HepG2 (cell line): ENCODE results near the gene TSKU. TPM values are rescaled to one million over a fixed set of nuclear protein-coding genes. Genes with fewer than 3 reads are reported as not detected.
A peak's percentile ranks its signal among the peaks of the same experiment; 100 is the strongest.

Source experiments
- DNMT1 ChIP-seq: sonication (generic); formaldehyde crosslinking; IDR thresholded peaks from 2 replicates; pipeline ENCODE4 v1.5.1; 2020; ENCODE audit warnings: mild to moderate bottlenecking, missing genetic modification reagents
- KDM2A ChIP-seq: sonication (generic); formaldehyde crosslinking; IDR thresholded peaks from 2 replicates; pipeline ENCODE4 v1.4.0; 2020; ENCODE audit warnings: low read depth, missing genetic modification reagents, borderline replicate concordance
- MED1 ChIP-seq: sonication (generic); formaldehyde crosslinking; IDR thresholded peaks from 2 replicates; pipeline ENCODE4 v1.4.0; 2020; ENCODE audit warnings: missing genetic modification reagents
- NCOA2 ChIP-seq: sonication (generic); formaldehyde crosslinking; IDR thresholded peaks from 2 replicates; pipeline ENCODE4 v1.8.0; 2022; ENCODE audit warnings: inconsistent platforms
- NPAS2 ChIP-seq: sonication (generic); formaldehyde crosslinking; IDR thresholded peaks from 2 replicates; pipeline ENCODE4 v1.8.0; 2022; ENCODE audit warnings: mild to moderate bottlenecking, missing genetic modification reagents, borderline replicate concordance
- RFX1 ChIP-seq: fragments of 450-650 bp; IDR thresholded peaks from 2 replicates; pipeline ENCODE4 v1.6.1; 2017
- SP4 ChIP-seq: sonication (generic); formaldehyde crosslinking; IDR thresholded peaks from 2 replicates; pipeline ENCODE4 v1.8.1; 2023; ENCODE audit warnings: mild to moderate bottlenecking, missing genetic modification reagents
- TOPORS ChIP-seq: sonication (generic); formaldehyde crosslinking; IDR thresholded peaks from 2 replicates; pipeline ENCODE4 v1.8.0; 2023; ENCODE audit warnings: mild to moderate bottlenecking, missing genetic modification reagents
- ZNF225 ChIP-seq: sonication (generic); formaldehyde crosslinking; IDR thresholded peaks from 2 replicates; pipeline ENCODE4 v1.4.0; 2020; ENCODE audit warnings: mild to moderate bottlenecking, missing genetic modification reagents
- ZNF441 ChIP-seq: sonication (generic); formaldehyde crosslinking; IDR thresholded peaks from 2 replicates; pipeline ENCODE4 v1.7.0; 2021; ENCODE audit warnings: missing genetic modification reagents, borderline replicate concordance
- ZNF639 ChIP-seq: conservative IDR thresholded peaks from 2 replicates; pipeline ENCODE4 v1.6.1; 2018; ENCODE audit warnings: missing genetic modification reagents
- ZNF687 ChIP-seq: sonication (generic); formaldehyde crosslinking; IDR thresholded peaks from 2 replicates; pipeline ENCODE4 v1.5.1; 2020; ENCODE audit warnings: mild to moderate bottlenecking, missing genetic modification reagents, moderate library complexity
- polyA plus RNA-seq, 8 experiments: library from polyadenylated mRNA; depleted of rRNA in 3 of 8; stranded (reverse) in 7 of 8; unstranded in 1 of 8; fragments of >200 nt; fragmentation: Illumina TruSeq in 4 of 8; extraction: Trizol in 4 of 8; gene quantifications; 2 replicates each; pipeline versions ENCODE4 v1.2.1 to v1.2.3, GENCODE V29; 2011 to 2016; ENCODE audit warnings: low read depth in 4 of 8, missing spikeins in 1 of 8, mixed read lengths in 1 of 8; ENCODE audit not compliant: insufficient read depth in 1 of 8
- total RNA-seq, 5 experiments: library from RNA; depleted of rRNA; stranded (reverse); fragments of >200 nt; fragmentation: Illumina TruSeq; extraction: Trizol; gene quantifications; 2 replicates each; pipeline ENCODE4 v1.2.3, GENCODE V29; 2016; ENCODE audit warnings: low read depth in 1 of 5
- TF ChIP-seq, protein P1 (sequence below): sonication (generic); formaldehyde crosslinking; IDR thresholded peaks from 2 replicates; pipeline ENCODE4 v1.4.0; 2020; ENCODE audit warnings: missing genetic modification reagents
- TF ChIP-seq, protein P2 (sequence below): sonication (generic); formaldehyde crosslinking; IDR thresholded peaks from 2 replicates; pipeline ENCODE4 v1.5.0; 2020; ENCODE audit warnings: mild to moderate bottlenecking, missing genetic modification reagents, borderline replicate concordance

The TSKU gene
- total and polyA plus RNA-seq, 2 of the 13 experiments (the other 11 are each of a cell fraction or from before 2014, with no cell fraction given): 20.3 to 21.4 TPM

- TF ChIP-seq ZNF639 (CRISPR knock-in tag) (0 out of 2 replicates have a peak, but pooled peaks have one; percentile 16), NCOA2 (CRISPR knock-in tag) (no peak), TOPORS (no peak), NPAS2 (CRISPR knock-in tag) (no peak), DNMT1 (CRISPR knock-in tag) (0 out of 2 replicates have a peak, but pooled peaks have one; percentile 51), RFX1 (no peak), MED1 (peak; percentile 39; the same call in 1 of the 2 replicates), ZNF687 (CRISPR knock-in tag) (peak; percentile 66), SP4 (CRISPR knock-in tag) (0 out of 2 replicates have a peak, but pooled peaks have one; percentile 24), ZNF441 (CRISPR knock-in tag) (no peak; the same call in 1 of the 2 replicates), ZNF225 (CRISPR knock-in tag) (no peak), KDM2A (CRISPR knock-in tag) (peak; percentile 58)
- TF ChIP-seq, protein P1, sequence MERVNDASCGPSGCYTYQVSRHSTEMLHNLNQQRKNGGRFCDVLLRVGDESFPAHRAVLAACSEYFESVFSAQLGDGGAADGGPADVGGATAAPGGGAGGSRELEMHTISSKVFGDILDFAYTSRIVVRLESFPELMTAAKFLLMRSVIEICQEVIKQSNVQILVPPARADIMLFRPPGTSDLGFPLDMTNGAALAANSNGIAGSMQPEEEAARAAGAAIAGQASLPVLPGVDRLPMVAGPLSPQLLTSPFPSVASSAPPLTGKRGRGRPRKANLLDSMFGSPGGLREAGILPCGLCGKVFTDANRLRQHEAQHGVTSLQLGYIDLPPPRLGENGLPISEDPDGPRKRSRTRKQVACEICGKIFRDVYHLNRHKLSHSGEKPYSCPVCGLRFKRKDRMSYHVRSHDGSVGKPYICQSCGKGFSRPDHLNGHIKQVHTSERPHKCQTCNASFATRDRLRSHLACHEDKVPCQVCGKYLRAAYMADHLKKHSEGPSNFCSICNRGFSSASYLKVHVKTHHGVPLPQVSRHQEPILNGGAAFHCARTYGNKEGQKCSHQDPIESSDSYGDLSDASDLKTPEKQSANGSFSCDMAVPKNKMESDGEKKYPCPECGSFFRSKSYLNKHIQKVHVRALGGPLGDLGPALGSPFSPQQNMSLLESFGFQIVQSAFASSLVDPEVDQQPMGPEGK: peak; percentile 96
- TF ChIP-seq, protein P2, sequence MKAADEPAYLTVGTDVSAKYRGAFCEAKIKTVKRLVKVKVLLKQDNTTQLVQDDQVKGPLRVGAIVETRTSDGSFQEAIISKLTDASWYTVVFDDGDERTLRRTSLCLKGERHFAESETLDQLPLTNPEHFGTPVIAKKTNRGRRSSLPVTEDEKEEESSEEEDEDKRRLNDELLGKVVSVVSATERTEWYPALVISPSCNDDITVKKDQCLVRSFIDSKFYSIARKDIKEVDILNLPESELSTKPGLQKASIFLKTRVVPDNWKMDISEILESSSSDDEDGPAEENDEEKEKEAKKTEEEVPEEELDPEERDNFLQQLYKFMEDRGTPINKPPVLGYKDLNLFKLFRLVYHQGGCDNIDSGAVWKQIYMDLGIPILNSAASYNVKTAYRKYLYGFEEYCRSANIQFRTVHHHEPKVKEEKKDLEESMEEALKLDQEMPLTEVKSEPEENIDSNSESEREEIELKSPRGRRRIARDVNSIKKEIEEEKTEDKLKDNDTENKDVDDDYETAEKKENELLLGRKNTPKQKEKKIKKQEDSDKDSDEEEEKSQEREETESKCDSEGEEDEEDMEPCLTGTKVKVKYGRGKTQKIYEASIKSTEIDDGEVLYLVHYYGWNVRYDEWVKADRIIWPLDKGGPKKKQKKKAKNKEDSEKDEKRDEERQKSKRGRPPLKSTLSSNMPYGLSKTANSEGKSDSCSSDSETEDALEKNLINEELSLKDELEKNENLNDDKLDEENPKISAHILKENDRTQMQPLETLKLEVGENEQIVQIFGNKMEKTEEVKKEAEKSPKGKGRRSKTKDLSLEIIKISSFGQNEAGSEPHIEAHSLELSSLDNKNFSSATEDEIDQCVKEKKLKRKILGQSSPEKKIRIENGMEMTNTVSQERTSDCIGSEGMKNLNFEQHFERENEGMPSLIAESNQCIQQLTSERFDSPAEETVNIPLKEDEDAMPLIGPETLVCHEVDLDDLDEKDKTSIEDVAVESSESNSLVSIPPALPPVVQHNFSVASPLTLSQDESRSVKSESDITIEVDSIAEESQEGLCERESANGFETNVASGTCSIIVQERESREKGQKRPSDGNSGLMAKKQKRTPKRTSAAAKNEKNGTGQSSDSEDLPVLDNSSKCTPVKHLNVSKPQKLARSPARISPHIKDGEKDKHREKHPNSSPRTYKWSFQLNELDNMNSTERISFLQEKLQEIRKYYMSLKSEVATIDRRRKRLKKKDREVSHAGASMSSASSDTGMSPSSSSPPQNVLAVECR (CRISPR knock-in tag): no peak; the same call in 1 of the 2 replicates
These were observed 999 bp downstream of the TSKU start (continued) for GRCh38 chr11:76783896-76784813.
